ENCODE data around the gene DIS3L2.
"Not testable (repeated sequence)": the region's sequence is repeated elsewhere in the genome, so short reads cannot be mapped to it uniquely, and the experiment has no call there.

The DIS3L2 gene

GRCh38 chr2:232336981-232337720 is 375.6 kb downstream of the DIS3L2 start:
- no peak for DNase-seq

- not testable (repeated sequence) for DNase-seq
Observed at GRCh38 chr2:232338094-232338758, 376.7 kb downstream of the DIS3L2 start.

DNA sequence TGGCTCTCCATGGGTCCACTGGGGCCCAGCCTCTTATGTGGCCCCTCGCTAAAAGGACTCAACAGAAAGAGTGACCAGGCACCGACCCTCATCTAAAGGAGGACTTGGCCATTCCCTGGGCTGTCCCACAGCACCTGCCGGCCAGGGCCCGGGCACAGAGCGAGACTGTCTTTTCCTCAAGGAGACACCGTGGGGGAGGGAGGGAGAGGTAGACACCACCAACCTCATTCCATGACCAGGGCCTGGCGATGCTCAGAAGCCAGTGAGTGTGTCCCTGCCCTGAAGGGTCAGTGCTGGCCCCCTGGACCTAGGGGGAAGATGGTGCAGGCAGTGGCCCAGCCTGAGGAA is 377.2 kb downstream of the DIS3L2 start:
- no peak for DNase-seq

- DNase-seq = no peak
Observed at GRCh38 chr2:232339121-232340081, 377.9 kb downstream of the DIS3L2 start.

DNA sequence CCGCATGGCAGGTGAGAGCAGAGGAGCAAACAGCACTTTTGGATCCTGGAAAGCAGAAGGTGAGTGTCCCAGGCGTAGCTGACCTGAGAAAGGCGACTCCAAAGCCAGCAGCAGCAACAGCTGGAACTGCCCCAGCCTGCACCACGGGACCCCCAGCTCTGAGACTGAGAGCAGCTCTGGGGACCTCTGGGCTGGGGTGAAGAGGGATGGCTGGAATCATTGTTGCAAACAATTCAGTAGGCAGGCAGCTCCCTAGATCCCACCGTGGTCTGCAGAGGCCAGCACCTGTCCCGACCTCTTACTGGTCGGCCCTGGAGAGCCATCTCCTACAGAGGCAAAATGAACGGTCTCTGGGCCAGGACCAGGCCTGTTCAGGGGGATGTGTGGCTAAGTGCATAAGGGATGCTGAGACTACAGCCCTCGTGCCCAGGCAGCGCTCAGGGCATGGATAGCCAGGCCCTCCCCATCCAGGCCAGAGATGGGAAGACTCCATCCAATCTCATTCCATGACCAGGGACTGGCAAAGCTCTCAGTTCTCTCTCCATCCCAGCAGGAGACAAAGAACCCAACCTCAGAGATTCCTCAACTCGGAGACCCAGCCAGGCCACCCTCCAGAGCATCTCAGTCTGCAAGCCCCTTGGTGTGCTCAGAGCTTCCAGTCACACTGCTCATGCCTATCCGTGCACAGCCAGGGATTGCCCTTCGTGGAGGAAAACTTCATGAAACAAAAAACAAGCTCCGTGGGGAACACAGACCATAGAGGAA is 378.8 kb downstream of the DIS3L2 start:
- DNase-seq = no peak

DNA sequence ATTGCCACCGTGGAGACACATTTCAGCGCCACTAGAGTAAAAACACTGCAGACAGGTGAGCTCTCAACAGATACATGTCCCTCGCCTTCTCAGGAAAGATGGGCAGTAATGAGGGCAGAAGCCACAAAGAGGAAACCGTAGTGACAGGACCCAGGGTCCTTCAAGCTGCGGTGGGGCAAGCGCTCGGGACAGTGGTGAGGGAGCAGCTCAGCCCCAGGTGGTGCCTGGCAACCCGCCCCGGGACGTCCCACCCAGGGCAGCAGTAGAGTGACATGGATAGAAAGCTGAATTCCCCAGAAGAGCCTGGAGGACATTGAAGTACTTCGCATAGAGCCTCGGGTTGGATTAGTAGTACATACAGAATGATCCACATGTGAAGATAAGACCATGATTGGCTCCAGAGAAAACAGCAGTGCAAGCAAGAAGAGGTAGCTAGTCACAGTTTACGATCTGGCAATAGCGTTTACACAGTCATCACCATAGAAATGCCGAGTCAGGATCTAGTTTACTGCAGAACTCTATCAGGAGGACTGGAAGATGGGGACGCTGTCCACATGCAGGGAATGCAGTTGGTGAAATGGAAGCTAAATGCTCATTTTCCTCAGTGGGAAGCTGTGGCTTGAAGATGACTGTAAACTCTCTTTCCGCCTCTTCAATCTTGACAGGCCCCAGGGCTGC is 379.7 kb downstream of the DIS3L2 start:
- DNase-seq = no peak

- DNase-seq = no peak
Observed at GRCh38 chr2:232341739-232342126, 380.2 kb downstream of the DIS3L2 start.

DNA sequence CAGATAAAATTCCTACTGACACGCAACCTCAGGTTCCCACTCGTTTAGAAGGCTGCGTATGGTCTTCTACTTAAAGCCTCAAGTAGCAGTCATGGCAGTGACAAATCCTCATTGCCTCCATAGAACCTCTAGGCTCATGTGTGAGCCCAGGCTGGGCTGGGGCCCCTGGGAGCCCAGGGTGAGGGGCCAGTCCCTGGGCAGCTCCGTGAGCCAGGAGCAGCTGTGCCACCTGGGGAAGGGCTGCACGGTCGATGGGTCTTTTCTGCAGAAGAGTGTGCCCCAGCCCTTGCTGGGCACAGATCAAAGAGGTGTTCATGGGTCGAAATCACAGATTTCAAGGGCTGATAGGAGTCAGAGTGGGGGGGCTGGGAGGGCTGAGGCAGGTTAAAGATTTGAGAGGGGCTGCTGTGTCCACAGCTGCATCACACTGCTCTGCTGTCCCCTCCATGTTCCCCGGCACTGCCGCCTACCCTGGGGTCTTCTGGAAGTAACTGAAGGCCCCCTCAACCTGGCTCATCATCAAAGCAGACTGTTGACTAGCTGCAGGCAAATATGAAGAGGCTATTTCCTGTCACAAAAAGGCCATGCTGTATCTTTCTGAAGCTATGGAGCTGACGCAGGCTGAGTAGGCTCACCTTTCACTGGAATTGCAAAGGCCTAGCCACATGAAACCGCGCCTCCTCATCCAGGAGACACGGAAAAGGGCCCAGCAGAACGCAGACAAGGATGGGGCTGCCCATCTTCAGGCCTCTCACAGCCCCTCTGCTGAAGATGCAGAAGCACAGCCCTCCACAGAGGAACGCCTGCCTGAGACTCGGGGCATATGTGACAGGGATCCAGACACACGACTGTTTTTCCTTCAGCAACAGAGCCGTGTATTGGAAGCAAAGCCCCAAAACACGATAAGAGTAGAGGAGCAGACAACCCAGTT is 381.4 kb downstream of the DIS3L2 start:
- DNase-seq = no peak

GRCh38 chr2:232343821-232344220 is 382.3 kb downstream of the DIS3L2 start:
- DNase-seq = no peak

GRCh38 chr2:232345251-232345650 is 383.7 kb downstream of the DIS3L2 start:
- no peak for DNase-seq

DNA sequence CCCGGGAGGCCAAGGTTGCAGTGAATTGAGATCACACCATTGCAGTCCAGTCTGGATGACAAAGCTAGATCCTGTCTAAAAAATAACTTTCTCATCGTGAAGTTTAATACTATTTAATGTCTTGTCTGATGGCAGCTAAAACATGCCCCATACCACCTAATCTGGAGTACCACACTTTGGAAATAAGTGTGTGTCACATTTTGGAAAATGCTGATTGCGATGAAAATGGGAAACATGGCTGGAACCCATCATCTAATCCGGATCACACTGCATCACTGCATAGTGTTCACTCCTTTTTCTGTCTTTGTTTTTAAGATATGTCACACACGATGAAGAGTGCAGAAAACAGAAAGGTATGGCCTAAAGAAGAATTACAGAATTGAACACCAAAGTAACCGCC is 385.9 kb downstream of the DIS3L2 start:
- DNase-seq = no peak

DNA sequence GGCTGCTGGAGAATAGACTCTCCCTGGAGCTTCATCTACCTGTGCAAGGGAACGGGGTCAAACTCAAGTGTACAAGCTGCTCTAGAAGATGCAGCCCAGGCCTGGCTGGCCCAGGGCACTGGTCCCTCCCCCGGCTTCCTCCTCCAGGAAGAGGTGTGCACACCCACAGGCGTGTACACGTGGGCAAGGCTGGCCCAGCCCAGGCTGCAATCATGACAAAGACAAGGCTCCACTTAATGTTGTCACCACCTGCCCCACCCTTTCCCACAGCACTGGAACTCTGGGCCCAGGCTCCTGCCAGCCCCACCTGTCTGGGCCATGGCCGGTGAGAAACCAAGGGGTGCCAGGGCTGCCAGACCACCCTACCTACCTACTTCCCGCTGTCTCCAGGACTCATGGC is 387.4 kb downstream of the DIS3L2 start:
- no peak for DNase-seq

- no peak for DNase-seq
Observed at GRCh38 chr2:232349546-232349945, 388.0 kb downstream of the DIS3L2 start.

GRCh38 chr2:232349946-232350635 is 388.6 kb downstream of the DIS3L2 start:
- no peak for DNase-seq

DNA sequence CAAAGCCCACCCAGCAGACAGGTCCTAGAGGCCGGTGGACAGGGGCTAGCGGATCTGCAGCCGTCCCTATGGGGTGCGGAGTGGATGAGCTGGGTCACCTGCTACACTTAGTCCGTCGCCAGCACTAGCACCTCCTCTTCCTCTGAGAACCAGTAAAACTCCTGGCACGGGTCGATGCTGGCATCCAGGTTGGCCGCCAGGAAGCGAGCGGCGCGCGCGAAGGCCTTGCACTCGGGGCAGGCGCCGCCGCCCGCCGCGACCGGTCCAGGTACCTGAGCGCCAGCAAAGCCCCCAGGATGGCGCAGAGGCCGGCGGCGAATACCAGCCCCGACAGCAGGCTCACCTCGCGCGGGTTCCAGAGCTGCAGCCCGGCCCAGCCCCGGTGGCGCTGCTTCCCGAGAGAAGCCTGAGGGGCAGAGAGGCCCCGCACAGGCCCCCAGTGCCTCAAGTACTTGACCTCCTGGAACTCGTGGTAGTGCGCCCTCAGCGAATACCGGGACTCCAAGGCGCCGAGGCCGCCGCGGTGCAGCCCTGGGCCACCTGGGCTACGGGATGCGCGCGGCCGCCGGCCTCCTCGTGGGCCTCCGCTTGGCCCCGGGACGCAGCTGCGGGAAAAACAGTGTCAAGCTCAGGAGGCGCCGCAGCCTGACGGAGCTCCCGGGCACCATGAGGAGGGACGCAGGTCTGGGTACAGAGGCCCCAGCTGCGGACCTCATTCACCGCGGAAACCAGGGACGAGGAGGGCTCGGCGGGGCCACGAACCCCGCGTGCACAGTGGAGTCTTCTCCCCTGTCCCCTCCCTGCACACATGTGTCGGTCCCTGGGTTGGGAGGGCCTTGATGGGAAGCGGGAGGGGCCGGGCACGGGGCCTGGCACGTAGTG is 389.5 kb downstream of the DIS3L2 start:
- DNase-seq = no peak

- DNase-seq = no peak
Observed at GRCh38 chr2:232351686-232352510, 390.4 kb downstream of the DIS3L2 start.

GRCh38 chr2:232352511-232353091 is 391.1 kb downstream of the DIS3L2 start:
- no peak for DNase-seq

DNA sequence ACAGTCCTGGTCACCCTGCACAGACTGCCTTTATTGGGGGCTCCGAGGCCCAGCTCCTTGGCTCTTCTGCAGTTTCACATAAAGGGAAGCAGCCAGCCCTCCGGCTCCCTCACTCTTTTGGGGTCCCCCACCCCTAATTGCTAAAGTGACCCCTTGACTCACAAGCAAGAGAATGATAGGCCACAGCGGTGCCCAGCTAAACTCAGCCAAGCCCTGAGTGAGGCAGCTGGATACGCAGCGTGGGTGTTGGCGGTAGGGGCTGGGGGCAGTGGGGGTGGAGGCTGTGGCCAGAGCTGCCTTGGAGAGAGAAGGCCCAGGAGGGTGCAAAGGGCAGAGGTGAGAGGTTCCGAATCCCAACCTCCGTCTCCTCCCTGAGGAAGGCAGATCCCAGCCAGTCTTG is 391.6 kb downstream of the DIS3L2 start:
- DNase-seq = no peak

Measured in Kasumi-1 (cell line).